ENCODE results near the gene MRPS31.
"Not testable (repeated sequence)": the region's sequence is repeated elsewhere in the genome, so short reads cannot be mapped to it uniquely, and the experiment has no call there.

MRPS31 gene

DNA sequence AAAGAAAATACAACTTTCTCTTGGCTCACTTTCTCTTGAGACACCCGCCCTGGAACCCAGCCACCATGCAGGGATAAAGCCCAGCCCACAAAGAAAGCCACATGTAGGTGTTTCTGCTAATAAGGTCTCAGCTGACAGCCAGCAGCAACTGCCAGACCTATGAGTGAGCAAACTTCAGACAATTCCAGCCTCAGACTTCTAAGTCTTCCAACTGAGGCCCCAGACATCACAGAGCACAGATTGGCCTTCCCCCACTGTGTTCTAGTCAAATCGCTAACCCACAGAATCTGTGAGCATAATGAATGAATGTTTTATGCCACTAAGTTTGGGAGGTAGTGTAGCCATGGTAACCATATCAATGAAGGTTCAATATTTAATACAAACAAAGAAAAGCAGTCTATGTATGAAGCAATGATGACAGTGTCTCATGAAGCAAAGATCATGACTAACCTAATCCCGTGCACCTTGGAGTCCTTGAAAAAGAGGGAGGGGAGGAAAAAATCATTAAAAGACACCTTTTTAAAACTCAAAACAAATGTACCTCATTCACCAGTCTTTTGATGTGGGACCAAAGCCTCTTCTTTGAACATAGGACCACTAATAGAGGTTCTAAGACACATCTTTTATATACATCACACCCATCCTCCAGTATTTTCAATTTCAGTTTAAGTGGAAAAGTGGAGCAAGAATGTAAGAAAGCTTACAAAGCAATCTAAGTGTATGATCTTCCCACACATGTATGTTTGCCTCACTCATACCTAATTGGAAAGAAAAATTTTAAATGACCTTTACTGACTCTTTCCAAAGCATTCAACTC, 6.2 kb downstream of the MRPS31 start:
- Histone ChIP-seq H3K4me1 (ENCODE audit: control extremely low read depth in 1 of 4, control insufficient read depth in 4 of 4, insufficient read depth in 4 of 4, low read length in 3 of 4) (peaks cover 0 to 4% (median 2%) of the 10 kb centered on the region in 4 experiments), H3K36me3 (ENCODE audit: control insufficient read depth in 4 of 4, insufficient read depth in 4 of 4, low read length in 3 of 4) (peaks cover 11 to 24% (median 15%) of the 10 kb centered on the region in 4 experiments), H3K4me3 (ENCODE audit: control insufficient read depth in 1 of 7, extremely low read depth in 1 of 7, insufficient read depth in 4 of 7, low read depth in 2 of 7, low read length in 6 of 7) (no peak overlapping the region), H3K27me3 (replicated peaks in 2 of 5; ENCODE audit: control insufficient read depth in 4 of 5, insufficient read depth in 5 of 5, low read length in 4 of 5) (no peaks in the 10 kb centered on the region), H3K9me3 (ENCODE audit: control extremely low read depth in 1 of 5, control insufficient read depth in 4 of 5, insufficient read depth in 2 of 5, low read depth in 1 of 5, low read length in 4 of 5) (no peaks in the 10 kb centered on the region), H3K27ac (ENCODE audit: insufficient read depth in 1 of 2, low read depth in 1 of 2, low read length in 2 of 2, poor library complexity in 1 of 2, severe bottlenecking in 2 of 2) (no peak overlapping the region)
- ChIA-PET CTCF (interaction anchor here (1.1 to 4.7 kb wide), 3 partner anchors 13 to 70 kb away, joined by 3 to 36 read pairs (median 5); no protein-coding TSS in a partner anchor), POLR2A (no interaction called here)
- WGBS (ENCODE audit: insufficient coverage): 100% methylated on average over 1 of the region's 3 CpGs
- DNase-seq: no peak

DNA sequence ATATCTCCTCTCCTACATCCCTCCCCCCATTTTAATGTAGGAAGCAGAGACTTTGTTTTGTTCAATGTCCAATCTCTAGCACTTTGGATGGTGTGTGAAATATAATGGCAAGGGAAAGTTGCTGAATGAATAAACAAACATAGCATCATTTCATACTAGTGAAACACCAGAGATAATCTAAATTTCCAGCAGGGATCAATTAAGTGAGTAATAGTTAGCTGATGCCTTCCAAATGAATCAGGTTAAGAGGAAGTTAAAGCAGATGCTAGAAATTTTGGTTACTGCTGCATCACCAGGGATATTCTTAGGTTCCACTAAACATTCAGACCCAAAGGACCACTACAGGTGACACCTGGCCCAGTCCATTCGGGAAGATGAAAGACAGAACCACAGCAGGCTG, 8.1 kb downstream of the MRPS31 start:
- no peak for DNase-seq
- Histone ChIP-seq H3K27me3 (replicated peaks in 2 of 5; ENCODE audit: control insufficient read depth in 4 of 5, insufficient read depth in 5 of 5, low read length in 4 of 5) (no peaks in the 10 kb centered on the region), H3K4me1 (ENCODE audit: control extremely low read depth in 1 of 4, control insufficient read depth in 4 of 4, insufficient read depth in 4 of 4, low read length in 3 of 4) (no peaks in the 10 kb centered on the region), H3K36me3 (ENCODE audit: control insufficient read depth in 4 of 4, insufficient read depth in 4 of 4, low read length in 3 of 4) (peaks cover 15 to 38% (median 17%) of the 10 kb centered on the region in 4 experiments), H3K9me3 (ENCODE audit: control extremely low read depth in 1 of 5, control insufficient read depth in 4 of 5, insufficient read depth in 2 of 5, low read depth in 1 of 5, low read length in 4 of 5) (no peaks in the 10 kb centered on the region), H3K27ac (ENCODE audit: insufficient read depth in 1 of 2, low read depth in 1 of 2, low read length in 2 of 2, poor library complexity in 1 of 2, severe bottlenecking in 2 of 2) (no peak overlapping the region), H3K4me3 (ENCODE audit: control insufficient read depth in 1 of 7, extremely low read depth in 1 of 7, insufficient read depth in 4 of 7, low read depth in 2 of 7, low read length in 6 of 7) (no peak overlapping the region)
- POLR2A ChIA-PET: no interaction called here
- CTCF ChIA-PET: interaction anchor here (1.8 kb wide), 1 partner anchor 15 kb away, joined by 5 read pairs; no protein-coding TSS in a partner anchor
- WGBS (ENCODE audit: insufficient coverage): no CpG with 5 or more reads among the region's 1 CpG

DNA sequence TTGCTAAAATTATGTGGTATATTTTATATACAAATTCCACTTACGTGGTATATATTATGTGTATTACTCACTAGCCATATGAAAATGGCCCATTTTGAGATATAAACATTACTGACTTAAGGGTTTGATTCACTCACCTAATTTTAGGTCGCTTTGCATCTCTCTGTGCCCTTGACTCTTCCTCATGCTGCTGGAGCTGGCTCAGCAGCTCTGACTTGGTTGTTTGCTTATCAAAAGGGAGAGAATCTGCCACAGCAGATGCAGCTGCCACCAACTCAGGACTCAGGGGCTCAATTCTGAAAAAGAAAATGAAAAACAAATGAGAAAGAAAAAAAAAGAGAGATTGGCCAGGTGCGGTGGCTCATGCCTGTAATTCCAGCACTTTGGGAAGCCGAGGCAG, 12.2 kb downstream of the MRPS31 start:
- POLR2A ChIA-PET: no interaction called here
- no peak for DNase-seq
- H3K27me3 ChIP-seq (replicated peaks in 2 of 5; ENCODE audit: control insufficient read depth in 4 of 5, insufficient read depth in 5 of 5, low read length in 4 of 5): no peaks in the 10 kb centered on the region
- H3K36me3 ChIP-seq (ENCODE audit: control insufficient read depth in 4 of 4, insufficient read depth in 4 of 4, low read length in 3 of 4): peaks cover 9 to 47% (median 14%) of the 10 kb centered on the region in 4 experiments
- H3K4me3 ChIP-seq (ENCODE audit: control insufficient read depth in 1 of 7, extremely low read depth in 1 of 7, insufficient read depth in 4 of 7, low read depth in 2 of 7, low read length in 6 of 7): no peak overlapping the region
- no peaks in the 10 kb centered on the region for H3K9me3 ChIP-seq (ENCODE audit: control extremely low read depth in 1 of 5, control insufficient read depth in 4 of 5, insufficient read depth in 2 of 5, low read depth in 1 of 5, low read length in 4 of 5)
- H3K4me1 ChIP-seq (ENCODE audit: control extremely low read depth in 1 of 4, control insufficient read depth in 4 of 4, insufficient read depth in 4 of 4, low read length in 3 of 4): no peaks in the 10 kb centered on the region
- H3K27ac ChIP-seq (ENCODE audit: insufficient read depth in 1 of 2, low read depth in 1 of 2, low read length in 2 of 2, poor library complexity in 1 of 2, severe bottlenecking in 2 of 2): no peak overlapping the region
- CTCF ChIA-PET: interaction anchor here (1.0 kb wide), 1 partner anchor 12 kb away, joined by 3 read pairs; the partner anchor contains the start of gene MRPS31
- 94% methylated on average over 2 of the region's 4 CpGs for WGBS (ENCODE audit: insufficient coverage)

DNA sequence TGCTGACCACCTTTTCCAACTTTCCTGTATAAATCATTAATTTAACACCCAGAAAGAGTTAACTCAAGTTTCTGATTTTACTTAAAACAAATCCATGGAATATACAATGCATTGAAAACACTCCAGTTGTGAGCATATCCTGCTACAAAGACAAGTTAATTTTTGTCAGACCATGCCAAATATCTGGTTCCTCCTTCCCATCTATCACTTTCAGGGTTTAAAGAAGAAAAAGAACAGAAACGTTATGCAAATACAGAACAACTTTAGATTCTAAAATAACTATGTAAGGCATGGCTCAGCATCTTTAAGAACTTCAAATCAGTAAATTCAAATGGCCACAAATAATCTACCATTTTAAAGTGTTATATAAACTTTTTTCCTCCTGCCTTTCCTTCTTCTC, 14.9 kb downstream of the MRPS31 start:
- Histone ChIP-seq H3K27ac (ENCODE audit: insufficient read depth in 1 of 2, low read depth in 1 of 2, low read length in 2 of 2, poor library complexity in 1 of 2, severe bottlenecking in 2 of 2) (no peak overlapping the region), H3K27me3 (replicated peaks in 2 of 5; ENCODE audit: control insufficient read depth in 4 of 5, insufficient read depth in 5 of 5, low read length in 4 of 5) (no peaks in the 10 kb centered on the region), H3K9me3 (ENCODE audit: control extremely low read depth in 1 of 5, control insufficient read depth in 4 of 5, insufficient read depth in 2 of 5, low read depth in 1 of 5, low read length in 4 of 5) (no peaks in the 10 kb centered on the region), H3K36me3 (ENCODE audit: control insufficient read depth in 4 of 4, insufficient read depth in 4 of 4, low read length in 3 of 4) (peaks cover 13 to 58% (median 16%) of the 10 kb centered on the region in 4 experiments), H3K4me3 (ENCODE audit: control insufficient read depth in 1 of 7, extremely low read depth in 1 of 7, insufficient read depth in 4 of 7, low read depth in 2 of 7, low read length in 6 of 7) (no peak overlapping the region), H3K4me1 (ENCODE audit: control extremely low read depth in 1 of 4, control insufficient read depth in 4 of 4, insufficient read depth in 4 of 4, low read length in 3 of 4) (no peaks in the 10 kb centered on the region)
- no peak for DNase-seq
- CTCF ChIA-PET: no interaction called here
- POLR2A ChIA-PET: no interaction called here
- WGBS (ENCODE audit: insufficient coverage): no CpG with 5 or more reads among the region's 1 CpG

DNA sequence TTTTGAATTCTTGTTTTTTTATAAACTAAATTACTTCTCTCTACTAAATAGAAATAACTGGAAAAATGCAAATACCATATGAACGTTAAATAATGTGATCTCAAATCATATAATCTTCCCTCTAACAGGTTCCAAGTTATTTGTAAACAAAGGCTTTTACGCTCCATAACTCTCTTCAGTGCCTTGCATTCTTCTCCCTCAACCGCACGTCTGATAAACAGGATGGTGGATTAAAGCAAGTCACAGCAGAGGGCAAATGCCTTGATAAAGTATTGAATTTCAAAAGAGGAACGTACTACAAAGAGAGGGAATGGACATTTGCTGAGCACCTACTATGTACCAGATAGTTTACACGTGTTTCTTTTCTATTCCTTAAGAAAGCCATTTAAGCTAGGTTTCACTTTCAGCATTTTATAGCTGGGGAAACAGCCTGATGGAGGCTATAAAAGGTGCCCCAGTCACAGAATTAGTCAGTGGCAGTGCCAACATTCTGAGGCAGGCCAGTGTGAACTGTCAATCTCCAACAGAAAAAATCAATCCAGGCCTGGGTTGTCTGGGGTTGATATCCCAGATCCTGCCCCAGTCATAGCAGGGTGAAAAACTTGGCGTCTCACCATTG, 15.8 kb downstream of the MRPS31 start:
- no peak for DNase-seq
- Histone ChIP-seq H3K9me3 (ENCODE audit: control extremely low read depth in 1 of 5, control insufficient read depth in 4 of 5, insufficient read depth in 2 of 5, low read depth in 1 of 5, low read length in 4 of 5) (no peaks in the 10 kb centered on the region), H3K27me3 (replicated peaks in 2 of 5; ENCODE audit: control insufficient read depth in 4 of 5, insufficient read depth in 5 of 5, low read length in 4 of 5) (no peaks in the 10 kb centered on the region), H3K4me3 (ENCODE audit: control insufficient read depth in 1 of 7, extremely low read depth in 1 of 7, insufficient read depth in 4 of 7, low read depth in 2 of 7, low read length in 6 of 7) (no peak overlapping the region), H3K4me1 (ENCODE audit: control extremely low read depth in 1 of 4, control insufficient read depth in 4 of 4, insufficient read depth in 4 of 4, low read length in 3 of 4) (no peaks in the 10 kb centered on the region), H3K27ac (ENCODE audit: insufficient read depth in 1 of 2, low read depth in 1 of 2, low read length in 2 of 2, poor library complexity in 1 of 2, severe bottlenecking in 2 of 2) (no peak overlapping the region), H3K36me3 (ENCODE audit: control insufficient read depth in 4 of 4, insufficient read depth in 4 of 4, low read length in 3 of 4) (peaks cover 13 to 55% (median 17%) of the 10 kb centered on the region in 4 experiments)
- 100% methylated on average over 4 of the region's 7 CpGs for WGBS (ENCODE audit: insufficient coverage)
- ChIA-PET CTCF (no interaction called here), POLR2A (no interaction called here)

DNA sequence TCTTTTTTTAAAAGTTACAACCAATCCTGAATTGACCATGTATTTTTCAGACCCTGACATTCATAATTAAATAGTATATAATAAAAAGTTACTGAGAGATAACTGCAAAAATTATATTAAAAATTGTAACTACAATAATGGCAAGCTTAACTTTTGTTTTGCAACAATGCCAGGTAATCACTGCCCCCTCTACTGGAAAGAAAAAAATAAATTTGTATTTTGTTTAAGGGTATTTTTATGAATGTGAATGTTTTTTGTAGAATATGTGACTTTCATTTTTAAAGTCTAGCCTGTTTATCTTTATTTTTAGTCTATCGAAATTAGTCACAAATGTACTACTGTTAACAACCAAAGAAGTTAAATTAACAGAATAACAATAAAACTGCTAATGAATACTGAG, 21.7 kb downstream of the MRPS31 start:
- Histone ChIP-seq H3K36me3 (ENCODE audit: control insufficient read depth in 4 of 4, insufficient read depth in 4 of 4, low read length in 3 of 4) (peaks cover 14 to 24% (median 16%) of the 10 kb centered on the region in 4 experiments), H3K9me3 (ENCODE audit: control extremely low read depth in 1 of 5, control insufficient read depth in 4 of 5, insufficient read depth in 2 of 5, low read depth in 1 of 5, low read length in 4 of 5) (no peaks in the 10 kb centered on the region), H3K27me3 (replicated peaks in 2 of 5; ENCODE audit: control insufficient read depth in 4 of 5, insufficient read depth in 5 of 5, low read length in 4 of 5) (no peaks in the 10 kb centered on the region), H3K27ac (ENCODE audit: insufficient read depth in 1 of 2, low read depth in 1 of 2, low read length in 2 of 2, poor library complexity in 1 of 2, severe bottlenecking in 2 of 2) (no peak overlapping the region), H3K4me3 (ENCODE audit: control insufficient read depth in 1 of 7, extremely low read depth in 1 of 7, insufficient read depth in 4 of 7, low read depth in 2 of 7, low read length in 6 of 7) (no peak overlapping the region), H3K4me1 (ENCODE audit: control extremely low read depth in 1 of 4, control insufficient read depth in 4 of 4, insufficient read depth in 4 of 4, low read length in 3 of 4) (no peaks in the 10 kb centered on the region)
- DNase-seq: peak in 2 of 3 donors; percentile 26 to 30
- POLR2A ChIA-PET: no interaction called here
- CTCF ChIA-PET: interaction anchor here (1.1 to 1.3 kb wide), 2 partner anchors 14 to 681 kb away, joined by 3 to 4 read pairs; no protein-coding TSS in a partner anchor
- WGBS (ENCODE audit: insufficient coverage): no CpG with 5 or more reads among the region's 1 CpG

DNA sequence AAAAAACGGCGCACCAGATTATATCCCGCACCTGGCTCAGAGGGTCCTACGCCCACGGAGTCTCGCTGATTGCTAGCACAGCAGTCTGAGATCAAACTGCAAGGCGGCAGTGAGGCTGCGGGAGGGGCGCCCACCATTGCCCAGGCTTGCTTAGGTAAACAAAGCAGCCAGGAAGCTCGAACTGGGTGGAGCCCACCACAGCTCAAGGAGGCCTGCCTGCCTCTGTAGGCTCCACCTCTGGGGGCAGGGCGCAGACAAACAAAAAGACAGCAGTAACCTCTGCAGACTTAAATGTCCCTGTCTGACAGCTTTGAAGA, 35.8 kb downstream of the MRPS31 start:
- DNase-seq; CTCF ChIA-PET; H3K27ac ChIP-seq (ENCODE audit: insufficient read depth in 1 of 2, low read depth in 1 of 2, low read length in 2 of 2, poor library complexity in 1 of 2, severe bottlenecking in 2 of 2); H3K4me1 ChIP-seq (ENCODE audit: control extremely low read depth in 1 of 4, control insufficient read depth in 4 of 4, insufficient read depth in 4 of 4, low read length in 3 of 4); H3K36me3 ChIP-seq (ENCODE audit: control insufficient read depth in 4 of 4, insufficient read depth in 4 of 4, low read length in 3 of 4); POLR2A ChIA-PET; H3K27me3 ChIP-seq (replicated peaks in 2 of 5; ENCODE audit: control insufficient read depth in 4 of 5, insufficient read depth in 5 of 5, low read length in 4 of 5); H3K9me3 ChIP-seq (ENCODE audit: control extremely low read depth in 1 of 5, control insufficient read depth in 4 of 5, insufficient read depth in 2 of 5, low read depth in 1 of 5, low read length in 4 of 5); H3K4me3 ChIP-seq (ENCODE audit: control insufficient read depth in 1 of 7, extremely low read depth in 1 of 7, insufficient read depth in 4 of 7, low read depth in 2 of 7, low read length in 6 of 7): not testable (repeated sequence)
- 100% methylated on average over 3 of the region's 11 CpGs for WGBS (ENCODE audit: insufficient coverage)
